Hepatocyte (in vitro differentiated cells): Measurements from ENCODE around the gene TNS3. TPM values are rescaled to one million over a fixed set of nuclear protein-coding genes. Genes with fewer than 3 reads are reported as not detected.

Experiments used
- DNase-seq: peaks from one replicate; pipeline ENCODE4 v3.0.0-alpha.2; 2016; ENCODE audit warnings: low spot score
- H2AFZ ChIP-seq: fragments of 200-600 bp; sonication (generic); 2 replicates; pipeline ENCODE4 v1.6.0; 2016; ENCODE audit warnings: antibody characterized with exemption, mild to moderate bottlenecking
- H3K27ac ChIP-seq: fragments of 200-600 bp; sonication (generic); 2 replicates; pipeline ENCODE4 v1.5.1; 2016; ENCODE audit warnings: mild to moderate bottlenecking
- H3K27me3 ChIP-seq: fragments of 200-600 bp; sonication (generic); 2 replicates; pipeline ENCODE4 v1.6.1; 2016
- H3K36me3 ChIP-seq: fragments of 200-600 bp; sonication (generic); replicated peaks from 2 replicates; pipeline ENCODE4 v1.5.1; 2016; ENCODE audit warnings: low read depth; ENCODE audit not compliant: insufficient read depth
- H3K4me1 ChIP-seq: fragments of 200-600 bp; sonication (generic); 2 replicates; pipeline ENCODE4 v1.5.1; 2016; ENCODE audit warnings: mild to moderate bottlenecking, moderate library complexity; ENCODE audit not compliant: insufficient read depth
- H3K4me2 ChIP-seq: fragments of 200-600 bp; sonication (generic); 2 replicates; pipeline ENCODE4 v1.6.0; 2016
- H3K4me3 ChIP-seq: fragments of 200-600 bp; sonication (generic); 2 replicates; pipeline ENCODE4 v1.5.1; 2016; ENCODE audit warnings: mild to moderate bottlenecking
- H3K79me2 ChIP-seq: fragments of 200-600 bp; sonication (generic); 2 replicates; pipeline ENCODE4 v1.6.0; 2017; ENCODE audit warnings: mild to moderate bottlenecking
- H3K9me2 ChIP-seq: fragments of 200-600 bp; sonication (generic); replicated peaks from 2 replicates; pipeline ENCODE4 v1.6.0; 2017; ENCODE audit warnings: mild to moderate bottlenecking; ENCODE audit not compliant: insufficient read depth
- H3K9me3 ChIP-seq: fragments of 200-600 bp; sonication (generic); 2 replicates; pipeline ENCODE4 v1.5.1; 2016; ENCODE audit warnings: low read depth, mild to moderate bottlenecking
- H4K20me1 ChIP-seq: fragments of 200-600 bp; sonication (generic); 2 replicates; pipeline ENCODE4 v1.6.0; 2016; ENCODE audit warnings: mild to moderate bottlenecking; ENCODE audit not compliant: insufficient read depth, poor library complexity, severe bottlenecking
- EZH2 ChIP-seq: fragments of 200-600 bp; sonication (generic); IDR thresholded peaks from 2 replicates; pipeline ENCODE4 v1.6.1; 2016; ENCODE audit warnings: antibody characterized with exemption, mild to moderate bottlenecking, borderline replicate concordance
- EZH2phosphoT487 ChIP-seq: fragments of 200-600 bp; sonication (generic); IDR thresholded peaks from one replicate; pipeline ENCODE4 v1.6.1; 2018; ENCODE audit warnings: antibody characterized with exemption, mild to moderate bottlenecking, low read depth, moderate library complexity; ENCODE audit not compliant: unreplicated experiment, severe bottlenecking
- WGBS: methylation state at CpG from one replicate; pipeline ENCODE4 v1.1.6; 2016; ENCODE audit warnings: low lambda C conversion rate; ENCODE audit errors: missing lambda C conversion rate; 5-methylcytosine and 5-hydroxymethylcytosine counted together
- polyA plus RNA-seq: library from polyadenylated mRNA; unstranded; fragments of >200 nt; fragmentation: Nextera tagmentation; extraction: Ambion mirVana; gene quantifications from 2 replicates; pipeline ENCODE4 v1.2.1, GENCODE V29; 2016
- total RNA-seq: library from RNA; depleted of rRNA; stranded (reverse); fragments of >200 nt; gene quantifications from 2 replicates; pipeline ENCODE4 v1.2.3, GENCODE V29; 2014
- TF ChIP-seq, protein P1 (sequence below): fragments of 200-600 bp; sonication (generic); IDR thresholded peaks from 2 replicates; pipeline ENCODE4 v1.5.1; 2016; ENCODE audit warnings: antibody characterized with exemption, mild to moderate bottlenecking; ENCODE audit not compliant: poor library complexity

The TNS3 gene
- total and polyA plus RNA-seq, 2 experiments from 2014 or later = 30.0 to 73.3 TPM

DNA sequence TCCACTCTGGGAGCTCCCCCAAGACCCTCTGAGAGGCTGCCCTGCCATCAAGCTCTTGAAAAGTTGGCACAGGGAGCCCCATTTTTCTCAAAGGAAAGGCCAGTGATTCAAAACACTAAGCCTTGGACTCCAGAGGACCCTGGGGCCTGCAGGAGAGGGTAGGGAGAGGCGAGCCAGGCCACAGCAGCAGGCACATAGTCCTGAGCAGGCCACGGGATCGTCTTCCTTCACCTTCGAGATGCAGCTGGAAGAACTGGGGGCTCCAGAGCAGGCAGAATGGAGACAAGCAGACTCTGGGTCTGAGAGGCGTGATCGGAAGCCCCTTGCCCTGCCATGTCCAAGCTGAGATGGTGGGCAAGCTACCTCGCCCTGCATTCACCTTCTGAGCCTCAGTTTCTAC, 13.9 kb downstream of the TNS3 start:
- no peak overlapping the region for H3K27ac ChIP-seq
- TF ChIP-seq, protein P1, sequence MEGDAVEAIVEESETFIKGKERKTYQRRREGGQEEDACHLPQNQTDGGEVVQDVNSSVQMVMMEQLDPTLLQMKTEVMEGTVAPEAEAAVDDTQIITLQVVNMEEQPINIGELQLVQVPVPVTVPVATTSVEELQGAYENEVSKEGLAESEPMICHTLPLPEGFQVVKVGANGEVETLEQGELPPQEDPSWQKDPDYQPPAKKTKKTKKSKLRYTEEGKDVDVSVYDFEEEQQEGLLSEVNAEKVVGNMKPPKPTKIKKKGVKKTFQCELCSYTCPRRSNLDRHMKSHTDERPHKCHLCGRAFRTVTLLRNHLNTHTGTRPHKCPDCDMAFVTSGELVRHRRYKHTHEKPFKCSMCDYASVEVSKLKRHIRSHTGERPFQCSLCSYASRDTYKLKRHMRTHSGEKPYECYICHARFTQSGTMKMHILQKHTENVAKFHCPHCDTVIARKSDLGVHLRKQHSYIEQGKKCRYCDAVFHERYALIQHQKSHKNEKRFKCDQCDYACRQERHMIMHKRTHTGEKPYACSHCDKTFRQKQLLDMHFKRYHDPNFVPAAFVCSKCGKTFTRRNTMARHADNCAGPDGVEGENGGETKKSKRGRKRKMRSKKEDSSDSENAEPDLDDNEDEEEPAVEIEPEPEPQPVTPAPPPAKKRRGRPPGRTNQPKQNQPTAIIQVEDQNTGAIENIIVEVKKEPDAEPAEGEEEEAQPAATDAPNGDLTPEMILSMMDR = no peak
- TF ChIP-seq EZH2phosphoT487 (no peak), EZH2 (no peak)
- H3K4me2 ChIP-seq = no peak overlapping the region
- DNase-seq = no peak
- H3K9me3 ChIP-seq = no peaks in the 10 kb centered on the region
- no peaks in the 10 kb centered on the region for H4K20me1 ChIP-seq
- peaks cover 99% of the 10 kb centered on the region for H3K79me2 ChIP-seq
- peaks cover 40% of the 10 kb centered on the region for H3K4me1 ChIP-seq
- no peaks in the 10 kb centered on the region for H3K36me3 ChIP-seq
- no peak overlapping the region for H3K4me3 ChIP-seq
- H3K9me2 ChIP-seq = no peaks in the 10 kb centered on the region
- H3K27me3 ChIP-seq = no peaks in the 10 kb centered on the region
- H2AFZ ChIP-seq = no peak overlapping the region
- WGBS = 98% methylated on average over 7 of the region's 7 CpGs

DNA sequence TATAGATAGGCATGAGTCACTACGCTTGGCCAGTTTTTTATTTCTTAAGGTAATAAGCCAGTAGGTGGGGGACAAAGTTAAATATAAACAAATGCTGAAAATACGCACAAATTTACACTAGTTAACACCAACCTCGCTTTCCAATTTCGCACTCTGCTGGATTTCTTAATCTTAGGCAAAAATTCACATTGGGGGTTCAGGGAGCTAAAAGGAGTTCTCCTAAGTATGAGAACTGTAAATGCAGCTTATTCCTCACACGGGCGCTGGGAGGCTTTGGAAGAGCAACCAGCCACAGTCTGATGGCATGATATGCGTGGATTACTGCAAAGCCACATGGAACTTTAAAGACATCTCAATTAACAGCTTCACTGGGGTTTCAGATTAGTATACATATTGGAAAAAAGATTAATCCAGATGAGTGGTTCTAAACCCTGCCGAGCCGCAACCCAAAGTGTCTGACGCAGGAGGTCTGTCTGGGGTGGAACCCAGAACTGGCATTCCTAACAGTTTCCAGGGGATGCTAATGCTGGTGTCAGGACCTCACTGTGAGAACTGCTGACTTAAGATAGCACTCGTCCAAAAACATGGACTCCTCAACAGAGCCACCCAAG, 16.2 kb downstream of the TNS3 start:
- Histone ChIP-seq H3K4me2 (no peak overlapping the region), H3K79me2 (peaks cover 98% of the 10 kb centered on the region), H3K9me3 (no peaks in the 10 kb centered on the region), H3K27me3 (no peaks in the 10 kb centered on the region), H4K20me1 (peaks cover 2% of the 10 kb centered on the region), H3K27ac (no peak overlapping the region), H3K9me2 (no peaks in the 10 kb centered on the region), H2AFZ (no peak overlapping the region), H3K4me1 (peaks cover 17% of the 10 kb centered on the region), H3K36me3 (no peaks in the 10 kb centered on the region), H3K4me3 (no peak overlapping the region)
- WGBS = 83% methylated on average over 11 of the region's 11 CpGs
- TF ChIP-seq, protein P1 = no peak
- TF ChIP-seq EZH2 (no peak), EZH2phosphoT487 (no peak)
- no peak for DNase-seq

DNA sequence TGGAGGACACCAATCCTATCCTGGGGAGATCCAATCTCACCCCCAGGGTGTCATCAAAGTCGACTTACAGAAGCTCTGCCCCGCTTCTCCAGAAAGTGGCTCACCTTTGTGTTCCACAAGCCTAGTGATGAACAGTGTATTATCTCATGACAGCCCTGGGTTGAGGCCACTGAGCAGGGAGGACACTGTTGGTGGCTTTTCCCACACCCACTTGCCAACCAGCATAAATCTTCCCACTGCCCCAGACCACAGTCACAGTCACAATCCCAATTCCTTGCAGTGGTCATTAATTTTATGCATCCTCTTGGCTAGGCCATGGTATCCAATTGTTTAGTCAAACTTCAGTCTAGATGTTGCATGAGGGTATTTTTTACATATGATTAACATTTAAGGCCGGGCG, 18.4 kb downstream of the TNS3 start:
- TF ChIP-seq EZH2 (no peak), EZH2phosphoT487 (no peak)
- TF ChIP-seq, protein P1 = no peak
- H3K27me3 ChIP-seq = no peaks in the 10 kb centered on the region
- no peak overlapping the region for H3K27ac ChIP-seq
- no peaks in the 10 kb centered on the region for H3K36me3 ChIP-seq
- H2AFZ ChIP-seq = no peak overlapping the region
- peaks cover 2% of the 10 kb centered on the region for H4K20me1 ChIP-seq
- no peaks in the 10 kb centered on the region for H3K9me3 ChIP-seq
- peaks cover 98% of the 10 kb centered on the region for H3K79me2 ChIP-seq
- no peak for DNase-seq
- 97% methylated on average over 4 of the region's 4 CpGs for WGBS
- peaks cover 11% of the 10 kb centered on the region for H3K4me1 ChIP-seq
- no peak overlapping the region for H3K4me3 ChIP-seq
- H3K4me2 ChIP-seq = no peak overlapping the region
- H3K9me2 ChIP-seq = no peaks in the 10 kb centered on the region
